GM18499 (cell line): ENCODE data around the gene SYNJ1.
"Not testable (repeated sequence)": the region's sequence is repeated elsewhere in the genome, so short reads cannot be mapped to it uniquely, and the experiment has no call there.

Experiments
- ATAC-seq: cut with Tn5 transposase; IDR thresholded peaks from one replicate; pipeline ENCODE4 v1.9.1; 2021; ENCODE audit warnings: moderate number of reproducible peaks; ENCODE audit not compliant: insufficient read depth, unreplicated experiment

Gene SYNJ1

GRCh38 chr21:32741336-32741735 lies 13.5 kb upstream of the SYNJ1 start:
- no peak for ATAC-seq

GRCh38 chr21:32739946-32740345 lies 12.1 kb upstream of the SYNJ1 start:
- no peak for ATAC-seq

- ATAC-seq = not testable (repeated sequence)
These were observed 8.3 kb upstream of the SYNJ1 start for GRCh38 chr21:32736083-32736482.

DNA sequence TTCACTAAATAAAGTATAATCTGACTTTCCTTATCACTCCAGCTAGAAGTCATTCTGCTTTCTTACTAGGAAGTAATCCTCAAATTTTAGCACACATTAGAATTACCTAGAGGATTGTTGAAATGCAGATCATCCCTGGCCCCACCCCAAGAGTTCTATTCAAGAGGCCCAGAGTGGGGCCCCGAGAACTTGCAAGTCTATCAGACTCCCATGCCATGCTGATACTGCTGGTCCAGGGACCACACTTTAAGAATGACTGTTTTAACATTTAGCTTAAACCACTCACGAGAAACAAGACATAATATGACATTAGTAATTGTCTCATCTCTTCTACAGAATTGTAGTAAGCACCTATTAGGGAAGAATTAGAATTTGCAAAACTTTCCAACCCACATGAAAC lies 7.7 kb upstream of the SYNJ1 start:
- ATAC-seq = no peak

- no peak for ATAC-seq
These were observed 6.3 kb upstream of the SYNJ1 start for GRCh38 chr21:32733990-32734613.

- ATAC-seq = no peak
These were observed 5.5 kb upstream of the SYNJ1 start for GRCh38 chr21:32733356-32733755.

DNA sequence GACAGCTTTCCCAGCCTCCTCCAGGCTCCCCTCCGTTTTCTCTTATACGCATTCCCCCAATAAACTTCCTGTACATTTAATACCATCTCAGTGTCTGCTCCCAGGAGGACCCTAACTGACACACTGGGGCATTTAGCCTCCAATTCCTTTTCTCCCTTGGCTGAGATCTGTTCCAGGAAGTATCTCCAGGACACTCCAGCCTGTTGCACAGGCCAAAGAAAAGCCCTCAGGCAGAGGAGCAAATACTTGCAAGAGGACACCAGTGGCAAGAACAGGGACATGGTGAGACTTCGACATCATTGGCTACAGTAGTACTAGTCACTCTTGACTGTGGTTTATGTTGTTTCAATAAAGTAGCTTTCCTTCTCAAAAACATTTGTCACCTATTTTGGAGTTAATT lies 4.7 kb upstream of the SYNJ1 start:
- no peak for ATAC-seq

DNA sequence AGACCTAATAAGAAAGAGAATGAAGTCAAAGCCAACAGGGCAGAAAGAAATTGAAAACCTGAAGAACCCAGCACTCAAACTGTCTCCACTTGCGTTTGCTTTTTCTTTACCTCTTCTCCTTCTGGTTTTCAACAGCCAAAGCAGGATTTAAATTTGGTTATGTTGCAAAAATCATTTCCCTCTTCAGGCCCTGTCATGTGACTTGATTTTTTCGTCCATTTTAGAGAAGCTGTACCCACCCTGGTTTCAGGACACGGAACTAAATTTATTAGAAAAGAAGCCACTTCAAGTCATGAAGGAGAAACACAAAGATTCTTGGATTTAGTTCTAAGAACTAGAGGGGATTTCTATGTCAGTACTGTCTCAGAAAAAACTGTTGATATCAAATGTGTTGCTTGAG lies 1.0 kb upstream of the SYNJ1 start:
- ATAC-seq = no peak

- no peak for ATAC-seq
These were observed 635 bp upstream of the SYNJ1 start for GRCh38 chr21:32728456-32728839.

GRCh38 chr21:32726839-32727686 lies 750 bp downstream of the SYNJ1 start:
- no peak for ATAC-seq

- ATAC-seq = no peak
These were observed 8.7 kb downstream of the SYNJ1 start for GRCh38 chr21:32719085-32719484.

GRCh38 chr21:32717851-32718316 lies 9.9 kb downstream of the SYNJ1 start:
- no peak for ATAC-seq

GRCh38 chr21:32716486-32716885 lies 11.3 kb downstream of the SYNJ1 start:
- ATAC-seq = no peak

DNA sequence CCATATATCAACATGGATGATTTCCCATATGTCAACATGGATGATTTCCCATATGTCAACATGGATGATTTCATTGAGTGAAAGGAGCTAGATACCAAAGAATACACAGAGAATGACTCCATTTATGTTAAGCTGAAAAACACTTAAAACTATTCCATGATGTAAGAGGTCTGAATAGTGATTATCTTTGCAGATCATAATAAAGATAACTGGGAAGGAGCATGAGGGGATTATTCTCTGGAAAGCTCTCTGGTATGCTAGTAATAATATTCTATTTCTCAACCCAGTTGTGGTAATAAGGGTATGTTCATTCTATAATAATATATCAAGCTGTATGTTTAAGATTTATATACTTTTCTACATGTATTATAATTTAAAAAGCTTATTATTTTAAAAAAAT lies 14.1 kb downstream of the SYNJ1 start:
- no peak for ATAC-seq

GRCh38 chr21:32712641-32713040 lies 15.2 kb downstream of the SYNJ1 start:
- ATAC-seq = no peak

- peak; percentile 95 for ATAC-seq
These were observed 15.8 kb downstream of the SYNJ1 start for GRCh38 chr21:32712043-32712442.

DNA sequence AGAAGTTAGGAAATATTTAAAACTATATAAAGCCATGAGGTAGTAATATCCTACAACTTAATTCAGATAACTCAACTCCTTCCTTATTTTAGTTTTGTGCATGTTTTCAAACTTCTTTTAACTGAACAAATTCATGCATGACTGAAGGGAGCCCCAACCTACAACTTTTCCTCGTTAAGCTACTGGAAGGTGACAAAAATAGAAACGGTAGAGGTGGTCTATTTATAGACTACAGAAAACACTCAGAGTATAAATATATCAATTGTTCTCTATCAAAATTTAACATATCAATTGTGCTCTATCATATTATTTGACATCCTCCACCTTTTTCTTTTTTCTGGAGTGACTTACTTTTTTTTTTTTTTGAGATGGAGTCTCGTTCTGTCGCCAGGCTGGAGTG lies 16.8 kb downstream of the SYNJ1 start:
- ATAC-seq = no peak

DNA sequence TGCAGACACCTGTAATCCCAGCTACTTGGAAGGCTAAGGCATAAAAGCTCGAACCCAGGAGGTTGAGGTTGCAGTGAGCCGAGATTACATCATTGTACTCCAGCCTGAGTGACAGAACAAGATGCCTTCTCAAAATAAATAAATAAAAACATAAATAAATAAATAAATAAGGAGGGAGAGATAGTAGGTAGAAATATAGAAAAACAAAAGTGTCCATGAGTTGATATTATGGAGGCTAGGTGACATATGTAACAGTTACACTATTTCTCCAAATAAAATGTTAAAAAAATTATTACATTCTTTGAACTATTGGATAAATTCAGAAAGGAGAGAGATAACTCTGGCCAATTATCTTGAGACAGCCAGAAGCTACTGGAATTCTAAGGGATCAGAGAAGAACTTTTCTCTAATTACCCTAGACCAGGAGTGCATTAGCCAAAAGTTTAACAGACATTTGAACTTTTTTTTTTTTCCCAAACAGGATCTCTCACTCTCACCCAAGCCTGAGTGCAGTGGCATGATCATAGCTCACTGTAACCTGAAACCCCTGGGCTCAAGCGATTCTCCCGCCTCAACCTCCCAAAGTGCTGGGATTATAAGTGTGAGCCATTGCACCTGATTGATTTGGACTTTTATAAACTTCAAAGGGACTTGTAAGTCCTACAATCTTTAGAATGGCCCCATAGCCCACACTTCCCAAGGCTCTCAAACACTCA lies 17.6 kb downstream of the SYNJ1 start:
- no peak for ATAC-seq

GRCh38 chr21:32708069-32708468 lies 19.7 kb downstream of the SYNJ1 start:
- no peak for ATAC-seq

GRCh38 chr21:32705901-32706300 lies 21.9 kb downstream of the SYNJ1 start:
- no peak for ATAC-seq

- ATAC-seq = no peak
These were observed 22.7 kb downstream of the SYNJ1 start for GRCh38 chr21:32705139-32705538.
